SJSA1 (cell line): ENCODE data around the gene ZMYND8. TPM values are rescaled to one million over a fixed set of nuclear protein-coding genes. Genes with fewer than 3 reads are reported as not detected.
"Not testable (repeated sequence)": the region's sequence is repeated elsewhere in the genome, so short reads cannot be mapped to it uniquely, and the experiment has no call there.

Experiments used
- DNase-seq, 2 experiments: peaks; one replicate each; pipeline ENCODE4 v3.0.0-alpha.2; 2015 to 2020; ENCODE audit warnings: low spot score in 2 of 2, low read depth in 1 of 2
- H3K27ac ChIP-seq: fragments of 250-450 bp; sonication (Bioruptor Pico); 2 replicates; pipeline ENCODE4 v1.5.1; 2020; ENCODE audit warnings: mild to moderate bottlenecking, moderate library complexity
- H3K27me3 ChIP-seq: fragments of 250-450 bp; sonication (Bioruptor Pico); replicated peaks from 2 replicates; pipeline ENCODE4 v1.5.1; 2020; ENCODE audit warnings: mild to moderate bottlenecking, moderate library complexity
- H3K36me3 ChIP-seq: fragments of 250-450 bp; sonication (Bioruptor Pico); 2 replicates; pipeline ENCODE4 v1.5.1; 2020; ENCODE audit warnings: mild to moderate bottlenecking
- H3K4me1 ChIP-seq: fragments of 250-450 bp; sonication (Bioruptor Pico); replicated peaks from 2 replicates; pipeline ENCODE4 v1.6.1; 2021; ENCODE audit warnings: mild to moderate bottlenecking
- H3K4me3 ChIP-seq: fragments of 250-450 bp; sonication (Bioruptor Pico); 2 replicates; pipeline ENCODE4 v1.5.1; 2020; ENCODE audit warnings: mild to moderate bottlenecking
- H3K9me3 ChIP-seq: fragments of 250-450 bp; sonication (Bioruptor Pico); replicated peaks from 2 replicates; pipeline ENCODE4 v1.5.1; 2020; ENCODE audit warnings: mild to moderate bottlenecking
- total RNA-seq: library from RNA; depleted of rRNA; stranded (reverse); fragments of >200 nt; shearing (Covaris generic); gene quantifications from 2 replicates; pipeline ENCODE4 v1.2.3, GENCODE V29; 2014

The ZMYND8 gene
- total RNA-seq, 1 experiment from 2014 or later: 13.5 TPM

- Histone ChIP-seq H3K4me1 (no peaks in the 10 kb centered on the region), H3K27me3 (no peaks in the 10 kb centered on the region), H3K9me3 (no peaks in the 10 kb centered on the region; the same call in 1 of the 2 replicates), H3K36me3 (no peaks in the 10 kb centered on the region), H3K4me3 (no peak overlapping the region), H3K27ac (no peak overlapping the region)
- no peak for DNase-seq
Observed at GRCh38 chr20:47178851-47179250, 177.6 kb downstream of the ZMYND8 start.

DNA sequence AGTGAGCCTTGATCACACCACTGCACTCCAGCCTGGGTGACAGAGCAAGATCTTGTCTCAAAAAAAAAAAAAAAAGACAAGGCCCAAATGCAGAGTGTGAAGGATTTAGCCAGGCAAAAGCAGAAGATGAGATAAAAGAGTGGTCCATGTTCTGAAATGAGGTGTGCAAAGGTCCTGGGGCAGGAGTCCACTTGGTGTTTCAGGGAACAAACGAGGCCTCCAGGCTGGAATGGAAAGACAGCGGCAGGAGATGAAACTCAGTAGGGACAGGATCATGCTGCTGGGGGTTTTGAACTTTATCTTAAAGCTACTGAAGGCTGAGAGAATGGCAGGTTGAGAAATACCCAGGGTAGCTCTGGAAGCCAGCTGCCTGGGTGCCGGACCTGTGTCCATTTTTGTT, 178.2 kb downstream of the ZMYND8 start:
- Histone ChIP-seq H3K27me3 (no peaks in the 10 kb centered on the region), H3K4me3 (no peak overlapping the region), H3K4me1 (no peaks in the 10 kb centered on the region), H3K36me3 (no peaks in the 10 kb centered on the region), H3K27ac (no peak overlapping the region), H3K9me3 (no peaks in the 10 kb centered on the region; the same call in 1 of the 2 replicates)
- no peak for DNase-seq

GRCh38 chr20:47176217-47176616, 180.3 kb downstream of the ZMYND8 start:
- H3K27me3 ChIP-seq, H3K4me1 ChIP-seq, H3K9me3 ChIP-seq, H3K4me3 ChIP-seq, DNase-seq, H3K36me3 ChIP-seq, H3K27ac ChIP-seq: not testable (repeated sequence)

DNA sequence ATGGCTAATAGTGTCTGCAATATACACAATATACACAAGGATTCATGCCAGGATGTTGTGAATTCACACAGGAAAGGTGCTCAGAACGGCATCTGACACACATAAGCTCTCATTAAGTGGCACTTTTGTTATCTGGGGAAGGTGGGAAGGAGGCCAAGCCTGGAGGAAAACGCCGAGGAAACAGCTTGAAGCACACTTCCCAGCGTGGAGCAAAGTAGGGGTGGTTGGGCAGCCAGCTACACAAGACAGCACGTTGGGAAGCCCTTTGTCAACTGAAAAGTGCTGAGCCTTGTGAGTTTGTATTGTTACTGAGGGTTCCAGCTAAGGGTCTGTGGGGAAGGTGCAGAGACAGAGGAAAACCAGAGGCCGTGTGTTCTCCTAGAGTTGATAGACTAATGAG, 181.0 kb downstream of the ZMYND8 start:
- Histone ChIP-seq H3K36me3 (no peaks in the 10 kb centered on the region), H3K4me3 (no peak overlapping the region), H3K9me3 (no peaks in the 10 kb centered on the region; the same call in 1 of the 2 replicates), H3K27me3 (no peaks in the 10 kb centered on the region), H3K4me1 (no peaks in the 10 kb centered on the region), H3K27ac (no peak overlapping the region)
- no peak for DNase-seq

GRCh38 chr20:47174456-47175243, 181.8 kb downstream of the ZMYND8 start:
- Histone ChIP-seq H3K27me3 (no peaks in the 10 kb centered on the region), H3K36me3 (no peaks in the 10 kb centered on the region), H3K9me3 (no peaks in the 10 kb centered on the region; the same call in 1 of the 2 replicates), H3K4me1 (no peaks in the 10 kb centered on the region), H3K27ac (no peak overlapping the region), H3K4me3 (no peak overlapping the region)
- DNase-seq: no peak

- 0 out of 2 replicates have a peak, but pooled peaks cover 3% of the 10 kb centered on the region for H3K27me3 ChIP-seq
Observed at GRCh38 chr20:47173596-47174216, 182.8 kb downstream of the ZMYND8 start.

DNA sequence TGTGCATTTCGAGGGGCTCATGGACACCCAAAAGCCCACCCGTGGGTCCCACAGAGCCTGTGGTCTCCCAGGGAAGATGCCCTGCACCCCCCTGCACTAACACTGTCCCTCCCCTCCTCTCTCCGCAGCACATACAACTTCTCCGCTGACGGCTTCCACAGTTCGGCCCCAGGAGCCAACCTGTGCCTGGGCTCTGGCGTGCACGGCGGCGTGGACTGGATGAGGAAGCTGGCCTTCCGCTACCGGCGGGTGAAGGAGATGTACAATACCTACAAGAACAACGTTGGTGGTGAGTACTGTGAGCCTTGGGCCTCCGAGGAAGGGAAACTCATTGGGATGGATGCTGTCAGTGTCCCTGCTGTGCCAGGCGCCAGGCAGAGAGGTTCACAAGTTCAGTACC, 183.9 kb downstream of the ZMYND8 start:
- DNase-seq: no peak
- H3K4me3 ChIP-seq: no peak overlapping the region
- 0 out of 2 replicates have a peak, but pooled peaks cover 3% of the 10 kb centered on the region for H3K27me3 ChIP-seq
- H3K36me3 ChIP-seq: no peaks in the 10 kb centered on the region
- H3K4me1 ChIP-seq: no peaks in the 10 kb centered on the region
- H3K9me3 ChIP-seq: no peaks in the 10 kb centered on the region
- H3K27ac ChIP-seq: no peak overlapping the region

More at GRCh38 chr20:47173596-47174216, 182.8 kb downstream of the ZMYND8 start:
- H3K4me3 ChIP-seq: no peak overlapping the region
- no peaks in the 10 kb centered on the region for H3K36me3 ChIP-seq
- H3K4me1 ChIP-seq: no peaks in the 10 kb centered on the region
- H3K9me3 ChIP-seq: no peaks in the 10 kb centered on the region
- no peak overlapping the region for H3K27ac ChIP-seq
- no peak for DNase-seq

DNA sequence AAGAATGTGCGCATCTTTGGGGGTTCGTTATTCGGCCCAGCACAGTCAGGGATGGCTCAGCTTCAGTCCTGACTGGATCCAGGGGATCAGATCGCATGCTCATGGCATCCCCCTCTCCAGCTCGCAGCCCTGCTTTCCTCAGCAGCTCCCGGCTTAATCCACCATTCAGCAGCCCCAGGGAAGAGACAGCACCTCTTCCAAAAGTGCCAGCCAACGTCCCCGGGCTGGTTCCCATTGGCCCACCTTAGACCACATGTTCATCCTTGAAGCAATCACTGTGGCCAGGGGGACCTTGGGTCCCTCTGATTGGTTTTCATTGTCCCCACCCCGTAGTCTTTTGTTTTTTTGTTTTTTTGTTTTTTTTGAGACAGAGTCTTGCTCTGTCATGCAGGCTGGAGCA, 188.7 kb downstream of the ZMYND8 start:
- H3K27me3 ChIP-seq: 0 out of 2 replicates have a peak, but pooled peaks cover 3% of the 10 kb centered on the region
- H3K4me1 ChIP-seq: no peaks in the 10 kb centered on the region
- H3K27ac ChIP-seq: no peak overlapping the region
- H3K36me3 ChIP-seq: no peaks in the 10 kb centered on the region
- H3K9me3 ChIP-seq: no peaks in the 10 kb centered on the region
- no peak overlapping the region for H3K4me3 ChIP-seq
- DNase-seq: no peak

DNA sequence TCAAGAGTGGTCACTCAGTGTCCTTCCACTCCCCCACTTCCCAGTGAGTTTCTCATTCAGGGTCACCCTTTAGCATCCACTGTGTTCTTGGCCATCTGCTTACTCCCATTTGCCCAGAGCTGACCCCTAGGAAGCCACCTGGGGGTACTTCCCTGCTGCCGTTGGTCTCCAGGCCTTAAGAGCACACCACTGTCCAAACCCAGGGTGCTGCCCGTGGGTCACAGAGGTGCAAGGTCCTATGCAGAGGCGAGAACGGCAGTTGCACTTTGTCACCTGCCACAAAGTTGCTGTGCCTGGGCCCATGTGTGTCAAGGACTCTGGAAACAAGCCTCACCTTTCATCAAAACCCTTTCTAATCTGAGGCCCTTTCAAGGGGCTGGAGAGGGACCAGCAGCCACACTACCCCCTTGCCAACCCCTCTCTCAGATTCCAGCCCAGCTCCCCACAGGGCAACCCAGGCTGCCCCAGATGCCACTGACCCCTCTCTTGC, 191.1 kb downstream of the ZMYND8 start:
- no peaks in the 10 kb centered on the region for H3K36me3 ChIP-seq
- H3K27me3 ChIP-seq: 0 out of 2 replicates have a peak, but pooled peaks cover 3% of the 10 kb centered on the region
- no peak for DNase-seq
- no peaks in the 10 kb centered on the region for H3K9me3 ChIP-seq
- H3K27ac ChIP-seq: no peak overlapping the region
- no peaks in the 10 kb centered on the region for H3K4me1 ChIP-seq
- no peak overlapping the region for H3K4me3 ChIP-seq

GRCh38 chr20:47164140-47164539, 192.4 kb downstream of the ZMYND8 start:
- Histone ChIP-seq H3K27ac (no peak overlapping the region), H3K27me3 (no peaks in the 10 kb centered on the region), H3K36me3 (no peaks in the 10 kb centered on the region), H3K4me1 (no peaks in the 10 kb centered on the region), H3K9me3 (no peaks in the 10 kb centered on the region), H3K4me3 (no peak overlapping the region)
- no peak for DNase-seq

DNA sequence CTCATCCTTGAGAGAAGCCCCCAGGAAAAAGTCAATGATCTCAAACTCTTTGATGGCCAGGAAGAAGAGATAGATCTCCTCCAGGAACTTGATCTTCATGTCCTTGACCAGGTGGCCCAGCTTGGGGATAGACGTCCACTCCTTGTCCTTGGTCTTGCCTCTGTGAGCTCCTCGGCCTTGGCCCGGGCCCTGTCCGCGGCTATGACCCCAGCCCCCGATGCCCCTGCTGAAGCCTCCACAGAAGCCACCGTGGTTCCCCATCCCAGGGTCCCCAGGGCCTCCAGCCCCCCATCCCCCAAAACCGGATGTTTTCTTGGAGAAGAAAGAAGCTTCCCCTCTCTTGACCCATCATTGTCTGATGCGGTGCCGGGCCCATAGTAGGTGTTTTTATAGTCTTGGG, 195.1 kb downstream of the ZMYND8 start:
- no peak overlapping the region for H3K27ac ChIP-seq
- H3K9me3 ChIP-seq: no peaks in the 10 kb centered on the region
- no peak for DNase-seq
- H3K4me3 ChIP-seq: no peak overlapping the region
- H3K27me3 ChIP-seq: 0 out of 2 replicates have a peak, but pooled peaks cover 5% of the 10 kb centered on the region
- H3K36me3 ChIP-seq: no peaks in the 10 kb centered on the region
- H3K4me1 ChIP-seq: no peaks in the 10 kb centered on the region

GRCh38 chr20:47160992-47161391, 195.5 kb downstream of the ZMYND8 start:
- H3K4me1 ChIP-seq: no peaks in the 10 kb centered on the region
- H3K36me3 ChIP-seq: no peaks in the 10 kb centered on the region
- no peaks in the 10 kb centered on the region for H3K9me3 ChIP-seq
- no peak overlapping the region for H3K27ac ChIP-seq
- no peak overlapping the region for H3K4me3 ChIP-seq
- H3K27me3 ChIP-seq: 0 out of 2 replicates have a peak, but pooled peaks cover 5% of the 10 kb centered on the region
- no peak for DNase-seq

DNA sequence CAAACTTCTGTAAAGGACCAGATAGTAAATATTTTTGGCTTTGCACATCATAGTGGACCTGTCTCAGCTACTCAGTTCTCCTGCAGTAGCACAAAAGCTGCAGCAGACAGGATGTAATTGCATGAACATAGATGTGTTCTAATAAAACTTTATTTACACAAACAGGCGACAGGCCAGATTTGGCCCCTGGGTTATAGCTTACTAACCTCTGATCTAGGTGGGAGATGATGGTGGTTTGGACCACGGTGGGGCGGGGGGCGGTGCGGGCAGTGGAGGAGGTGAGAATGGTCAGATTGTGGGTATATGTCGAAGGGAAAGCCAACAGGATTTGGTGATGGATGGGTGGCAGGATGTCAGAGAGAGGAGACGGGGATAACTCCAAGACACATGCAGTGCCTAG, 196.3 kb downstream of the ZMYND8 start:
- Histone ChIP-seq H3K4me3 (no peak overlapping the region), H3K36me3 (no peaks in the 10 kb centered on the region), H3K4me1 (no peaks in the 10 kb centered on the region), H3K9me3 (no peaks in the 10 kb centered on the region), H3K27ac (no peak overlapping the region), H3K27me3 (0 out of 2 replicates have a peak, but pooled peaks cover 5% of the 10 kb centered on the region)
- DNase-seq: no peak
